Measurements from ENCODE around the gene SIL1. TPM values are rescaled to one million over a fixed set of nuclear protein-coding genes. Genes with fewer than 3 reads are reported as not detected.

Gene SIL1
- total RNA-seq, 1 experiment from 2014 or later = 10.7 TPM

GRCh38 chr5:139068060-139068459 lies 130.1 kb downstream of the SIL1 start:
- H3K9me3 Mint-ChIP-seq = no peaks in the 10 kb centered on the region
- DNase-seq (ENCODE audit: low spot score) = no peak
- no peak for ATAC-seq

DNA sequence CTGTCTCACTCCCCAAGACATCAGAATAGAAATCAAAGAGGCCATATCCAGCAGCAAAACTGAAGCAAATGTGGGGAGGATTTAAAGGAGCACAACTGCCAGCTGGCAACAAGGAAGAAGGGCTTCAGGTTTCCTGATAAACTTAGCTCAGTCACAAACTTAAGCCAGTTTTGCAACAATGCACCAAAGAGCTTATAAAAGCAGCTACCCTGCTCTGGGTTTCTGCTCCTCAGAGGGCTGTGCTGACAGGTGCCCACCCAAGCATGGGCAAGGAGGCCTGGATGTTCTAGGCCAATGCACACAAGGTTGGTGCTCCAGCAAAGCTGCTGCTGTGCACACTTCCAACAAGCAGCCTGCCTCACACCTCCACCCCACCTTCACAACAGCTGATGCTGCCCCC lies 132.9 kb downstream of the SIL1 start:
- H3K4me3 Mint-ChIP-seq = no peak overlapping the region
- H3K27me3 Mint-ChIP-seq (ENCODE audit: low read depth) = no peaks in the 10 kb centered on the region
- DNase-seq (ENCODE audit: low spot score) (no peak), ATAC-seq (no peak)
- POLR2A ChIA-PET = no interaction called here
- CTCF ChIA-PET = no interaction called here
- H3K27ac Mint-ChIP-seq = no peak overlapping the region
- TF ChIP-seq SMAD3 (CRISPR knock-in tag; IDR thresholded peaks at IDR 0.05; ENCODE audit: borderline replicate concordance) (no peak), IRF2 (CRISPR knock-in tag; IDR thresholded peaks at IDR 0.05; ENCODE audit: borderline replicate concordance, low read depth) (no peak), MAX (CRISPR knock-in tag; IDR thresholded peaks at IDR 0.05) (no peak), OVOL2 (CRISPR knock-in tag; IDR thresholded peaks at IDR 0.05; ENCODE audit: borderline replicate concordance) (no peak)
- TF ChIP-seq, protein P1, sequence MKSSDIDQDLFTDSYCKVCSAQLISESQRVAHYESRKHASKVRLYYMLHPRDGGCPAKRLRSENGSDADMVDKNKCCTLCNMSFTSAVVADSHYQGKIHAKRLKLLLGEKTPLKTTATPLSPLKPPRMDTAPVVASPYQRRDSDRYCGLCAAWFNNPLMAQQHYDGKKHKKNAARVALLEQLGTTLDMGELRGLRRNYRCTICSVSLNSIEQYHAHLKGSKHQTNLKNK (CRISPR knock-in tag; IDR thresholded peaks at IDR 0.05) = no peak
- H3K36me3 Mint-ChIP-seq = no peaks in the 10 kb centered on the region
- H3K4me1 Mint-ChIP-seq = peaks cover 22% of the 10 kb centered on the region
- H3K9me3 Mint-ChIP-seq = no peaks in the 10 kb centered on the region

More at GRCh38 chr5:139068060-139068459, 130.1 kb downstream of the SIL1 start:
- H3K36me3 Mint-ChIP-seq = no peaks in the 10 kb centered on the region
- no peak for TF ChIP-seq TP53 (CRISPR knock-in tag; IDR thresholded peaks at IDR 0.05)
- no peak for TF ChIP-seq ZNF671 (CRISPR knock-in tag; IDR thresholded peaks at IDR 0.05)
- TF ChIP-seq ETV6 (CRISPR knock-in tag; IDR thresholded peaks at IDR 0.05) = no peak
- H3K4me1 Mint-ChIP-seq = 0 out of 2 replicates have a peak, but pooled peaks cover 4% of the 10 kb centered on the region
- no peak overlapping the region for H3K4me3 Mint-ChIP-seq
- ChIA-PET CTCF (no interaction called here), POLR2A (interaction anchor here (0.6 kb wide), 1 partner anchor 29 kb away, joined by 3 read pairs; no protein-coding TSS in a partner anchor)
- H3K27me3 Mint-ChIP-seq (ENCODE audit: low read depth) = no peaks in the 10 kb centered on the region
- H3K27ac Mint-ChIP-seq = no peak overlapping the region

DNA sequence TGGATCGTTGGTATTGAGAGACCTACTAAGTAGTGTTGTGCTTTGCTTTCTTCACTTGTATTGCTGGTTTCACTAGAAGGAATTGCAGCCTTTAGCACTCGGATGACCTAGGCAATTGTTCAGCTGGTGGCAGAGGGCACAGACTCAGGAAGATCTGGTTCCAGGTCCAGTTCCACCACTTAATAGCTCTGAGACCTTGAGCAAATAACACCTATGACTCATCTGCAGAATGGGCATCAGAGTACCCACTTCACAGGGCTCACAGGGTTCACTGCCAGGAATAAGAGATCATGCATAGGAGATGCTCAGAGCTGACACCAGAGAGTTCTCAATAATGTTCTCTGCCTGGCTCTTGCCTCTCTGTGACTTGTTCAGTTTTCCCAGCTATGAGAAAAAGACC lies 133.6 kb downstream of the SIL1 start:
- Mint-ChIP-seq H3K27me3 (ENCODE audit: low read depth) (no peaks in the 10 kb centered on the region), H3K36me3 (no peaks in the 10 kb centered on the region), H3K9me3 (no peaks in the 10 kb centered on the region), H3K4me3 (no peak overlapping the region), H3K27ac (no peak overlapping the region), H3K4me1 (peaks cover 22% of the 10 kb centered on the region)
- TF ChIP-seq TP53 (CRISPR knock-in tag; IDR thresholded peaks at IDR 0.05) (no peak), NFE2L1 (CRISPR knock-in tag; IDR thresholded peaks at IDR 0.05) (no peak), RORB (CRISPR knock-in tag; IDR thresholded peaks at IDR 0.05) (no peak), GTF2I (CRISPR knock-in tag; conservative IDR thresholded peaks at IDR 0.05) (no peak), STAT6 (CRISPR knock-in tag; conservative IDR thresholded peaks at IDR 0.05; ENCODE audit: low read depth) (no peak), ZNF396 (CRISPR knock-in tag; IDR thresholded peaks at IDR 0.05; ENCODE audit: borderline replicate concordance) (no peak)
- TF ChIP-seq, protein P2, sequence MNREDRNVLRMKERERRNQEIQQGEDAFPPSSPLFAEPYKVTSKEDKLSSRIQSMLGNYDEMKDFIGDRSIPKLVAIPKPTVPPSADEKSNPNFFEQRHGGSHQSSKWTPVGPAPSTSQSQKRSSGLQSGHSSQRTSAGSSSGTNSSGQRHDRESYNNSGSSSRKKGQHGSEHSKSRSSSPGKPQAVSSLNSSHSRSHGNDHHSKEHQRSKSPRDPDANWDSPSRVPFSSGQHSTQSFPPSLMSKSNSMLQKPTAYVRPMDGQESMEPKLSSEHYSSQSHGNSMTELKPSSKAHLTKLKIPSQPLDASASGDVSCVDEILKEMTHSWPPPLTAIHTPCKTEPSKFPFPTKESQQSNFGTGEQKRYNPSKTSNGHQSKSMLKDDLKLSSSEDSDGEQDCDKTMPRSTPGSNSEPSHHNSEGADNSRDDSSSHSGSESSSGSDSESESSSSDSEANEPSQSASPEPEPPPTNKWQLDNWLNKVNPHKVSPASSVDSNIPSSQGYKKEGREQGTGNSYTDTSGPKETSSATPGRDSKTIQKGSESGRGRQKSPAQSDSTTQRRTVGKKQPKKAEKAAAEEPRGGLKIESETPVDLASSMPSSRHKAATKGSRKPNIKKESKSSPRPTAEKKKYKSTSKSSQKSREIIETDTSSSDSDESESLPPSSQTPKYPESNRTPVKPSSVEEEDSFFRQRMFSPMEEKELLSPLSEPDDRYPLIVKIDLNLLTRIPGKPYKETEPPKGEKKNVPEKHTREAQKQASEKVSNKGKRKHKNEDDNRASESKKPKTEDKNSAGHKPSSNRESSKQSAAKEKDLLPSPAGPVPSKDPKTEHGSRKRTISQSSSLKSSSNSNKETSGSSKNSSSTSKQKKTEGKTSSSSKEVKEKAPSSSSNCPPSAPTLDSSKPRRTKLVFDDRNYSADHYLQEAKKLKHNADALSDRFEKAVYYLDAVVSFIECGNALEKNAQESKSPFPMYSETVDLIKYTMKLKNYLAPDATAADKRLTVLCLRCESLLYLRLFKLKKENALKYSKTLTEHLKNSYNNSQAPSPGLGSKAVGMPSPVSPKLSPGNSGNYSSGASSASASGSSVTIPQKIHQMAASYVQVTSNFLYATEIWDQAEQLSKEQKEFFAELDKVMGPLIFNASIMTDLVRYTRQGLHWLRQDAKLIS (CRISPR knock-in tag; IDR thresholded peaks at IDR 0.05; ENCODE audit: borderline replicate concordance) = no peak
- TF ChIP-seq, protein P3, sequence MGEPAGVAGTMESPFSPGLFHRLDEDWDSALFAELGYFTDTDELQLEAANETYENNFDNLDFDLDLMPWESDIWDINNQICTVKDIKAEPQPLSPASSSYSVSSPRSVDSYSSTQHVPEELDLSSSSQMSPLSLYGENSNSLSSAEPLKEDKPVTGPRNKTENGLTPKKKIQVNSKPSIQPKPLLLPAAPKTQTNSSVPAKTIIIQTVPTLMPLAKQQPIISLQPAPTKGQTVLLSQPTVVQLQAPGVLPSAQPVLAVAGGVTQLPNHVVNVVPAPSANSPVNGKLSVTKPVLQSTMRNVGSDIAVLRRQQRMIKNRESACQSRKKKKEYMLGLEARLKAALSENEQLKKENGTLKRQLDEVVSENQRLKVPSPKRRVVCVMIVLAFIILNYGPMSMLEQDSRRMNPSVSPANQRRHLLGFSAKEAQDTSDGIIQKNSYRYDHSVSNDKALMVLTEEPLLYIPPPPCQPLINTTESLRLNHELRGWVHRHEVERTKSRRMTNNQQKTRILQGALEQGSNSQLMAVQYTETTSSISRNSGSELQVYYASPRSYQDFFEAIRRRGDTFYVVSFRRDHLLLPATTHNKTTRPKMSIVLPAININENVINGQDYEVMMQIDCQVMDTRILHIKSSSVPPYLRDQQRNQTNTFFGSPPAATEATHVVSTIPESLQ (CRISPR knock-in tag; IDR thresholded peaks at IDR 0.05) = no peak
- no peak for DNase-seq (ENCODE audit: low spot score)
- CTCF ChIA-PET = no interaction called here
- ATAC-seq = no peak
- POLR2A ChIA-PET = no interaction called here

Measured in WTC11 (cell line).